ENCODE measurements around the gene PRKCE. TPM values are rescaled to one million over a fixed set of nuclear protein-coding genes. Genes with fewer than 3 reads are reported as not detected.

PRKCE gene
- total RNA-seq, 1 donor from 2014 or later = 20.3 TPM

DNA sequence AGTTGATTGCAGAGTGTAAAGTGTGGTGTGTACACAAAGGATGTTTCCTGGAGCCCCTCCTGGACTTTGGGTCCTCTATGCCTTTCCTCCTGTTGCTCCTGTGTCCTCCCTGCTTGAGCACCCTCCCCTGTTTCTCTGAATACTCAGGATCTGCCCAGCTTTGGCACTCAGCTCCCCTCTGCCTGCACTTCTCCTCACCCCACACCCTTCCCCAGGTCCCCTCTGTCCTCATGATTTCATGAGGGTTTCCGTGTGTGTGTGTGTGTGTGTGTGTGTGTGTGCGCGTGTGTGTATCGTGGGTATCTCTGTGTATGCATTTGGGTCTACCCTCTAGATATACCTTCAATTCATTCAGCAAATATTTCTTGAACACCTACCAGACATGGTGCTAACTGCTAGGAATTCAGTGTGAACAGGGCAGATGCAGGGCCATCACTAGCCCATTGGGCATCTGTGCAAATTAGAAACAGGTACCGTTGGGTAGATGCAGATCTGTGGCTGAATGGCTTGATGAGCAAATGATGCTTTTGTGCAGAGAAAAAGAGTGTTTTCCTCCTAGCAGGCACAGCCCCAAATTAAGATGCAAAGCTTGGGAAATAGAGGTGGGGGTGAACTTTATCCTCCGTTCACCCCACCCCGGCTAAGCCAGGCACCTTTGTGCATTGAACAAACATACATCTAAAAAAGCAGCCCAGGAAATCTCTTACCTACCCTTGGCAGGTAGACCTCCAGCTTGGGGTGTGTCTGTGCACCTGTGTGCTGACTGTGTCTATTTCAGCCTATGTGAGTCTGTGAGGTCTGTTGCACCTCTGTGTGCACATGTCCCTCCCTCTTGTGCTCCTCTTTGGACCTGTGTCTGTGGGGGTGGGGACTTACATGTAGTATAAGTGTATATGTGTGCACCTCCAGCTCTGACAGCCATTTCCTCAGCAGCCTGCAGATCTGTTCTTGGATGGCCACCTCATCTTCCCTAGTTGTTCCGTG, 585.7 kb downstream of the PRKCE start:
- intact Hi-C loops (cut with DNase I) = no loop called here

More for the DNA sequence above, 585.7 kb downstream of the PRKCE start:
- DNase-seq (ENCODE audit: low spot score) = no peak

Other genes starting within 250 kb of the PRKCE start
- gene SRBD1, start 40.4 kb upstream of the PRKCE start, total RNA-seq = 11.2 TPM